Glutamatergic neuron (in vitro differentiated cells): ENCODE data around the gene HSD17B2. TPM values are rescaled to one million over a fixed set of nuclear protein-coding genes. Genes with fewer than 3 reads are reported as not detected.
A peak's percentile ranks its signal among the peaks of the same experiment; 100 is the strongest.

ENCODE experiments used
- DNase-seq: peaks from one replicate; pipeline ENCODE4 v3.0.0; 2022
- H3K27ac Mint-ChIP-seq: one replicate; pipeline ENCODE4 v1.8.0; 2020; ENCODE audit warnings: mild to moderate bottlenecking, mixed read lengths, inconsistent platforms; ENCODE audit not compliant: unreplicated experiment
- H3K27me3 Mint-ChIP-seq: one replicate; pipeline ENCODE4 v1.8.0; 2020; ENCODE audit warnings: mild to moderate bottlenecking, moderate library complexity, mixed read lengths, inconsistent platforms; ENCODE audit not compliant: unreplicated experiment
- H3K36me3 Mint-ChIP-seq: one replicate; pipeline ENCODE4 v1.8.0; 2020; ENCODE audit warnings: mild to moderate bottlenecking, mixed read lengths, inconsistent platforms; ENCODE audit not compliant: unreplicated experiment
- H3K4me1 Mint-ChIP-seq: one replicate; pipeline ENCODE4 v1.8.0; 2020; ENCODE audit warnings: mild to moderate bottlenecking, low read depth, mixed read lengths, inconsistent platforms; ENCODE audit not compliant: unreplicated experiment
- H3K4me3 Mint-ChIP-seq: one replicate; pipeline ENCODE4 v1.8.0; 2020; ENCODE audit warnings: mild to moderate bottlenecking, mixed read lengths, inconsistent platforms; ENCODE audit not compliant: unreplicated experiment
- H3K9me3 Mint-ChIP-seq: one replicate; pipeline ENCODE4 v1.8.0; 2020; ENCODE audit warnings: mild to moderate bottlenecking, moderate library complexity, mixed read lengths, inconsistent platforms; ENCODE audit not compliant: unreplicated experiment
- CTCF ChIP-seq: fragments of 200-600 bp; sonication (generic); IDR thresholded peaks from one replicate; pipeline ENCODE4 v1.5.0; 2021; ENCODE audit not compliant: partially characterized antibody, unreplicated experiment
- total RNA-seq: library from RNA; stranded (reverse); fragmentation: NEBNext Ultra II Directional; extraction: Animal tissue kit (Norgen Biotek cat#: 25700); gene quantifications from one replicate; pipeline ENCODE4 v1.2.1, GENCODE V29; 2021; ENCODE audit not compliant: unreplicated experiment

Gene HSD17B2
- total RNA-seq, 1 donor from 2014 or later, result not detected

GRCh38 chr16:82059161-82059982, 24.3 kb downstream of the HSD17B2 start:
- H3K27ac Mint-ChIP-seq, result no peak overlapping the region

GRCh38 chr16:82059983-82060421, 24.9 kb downstream of the HSD17B2 start:
- peaks cover 1% of the 10 kb centered on the region for H3K9me3 Mint-ChIP-seq
- DNase-seq, result no peak
- peaks cover 3% of the 10 kb centered on the region for H3K27me3 Mint-ChIP-seq
- no peak overlapping the region for H3K4me3 Mint-ChIP-seq
- H3K4me1 Mint-ChIP-seq, result no peaks in the 10 kb centered on the region
- H3K36me3 Mint-ChIP-seq, result no peaks in the 10 kb centered on the region
- no peak overlapping the region for H3K27ac Mint-ChIP-seq
- TF ChIP-seq CTCF, result no peak

More at GRCh38 chr16:82059161-82059982, 24.3 kb downstream of the HSD17B2 start:
- Mint-ChIP-seq H3K36me3 (no peaks in the 10 kb centered on the region), H3K27me3 (peaks cover 3% of the 10 kb centered on the region), H3K9me3 (peaks cover 1% of the 10 kb centered on the region), H3K4me3 (no peak overlapping the region), H3K4me1 (peaks cover 2% of the 10 kb centered on the region)
- DNase-seq, result no peak
- TF ChIP-seq CTCF, result no peak

DNA sequence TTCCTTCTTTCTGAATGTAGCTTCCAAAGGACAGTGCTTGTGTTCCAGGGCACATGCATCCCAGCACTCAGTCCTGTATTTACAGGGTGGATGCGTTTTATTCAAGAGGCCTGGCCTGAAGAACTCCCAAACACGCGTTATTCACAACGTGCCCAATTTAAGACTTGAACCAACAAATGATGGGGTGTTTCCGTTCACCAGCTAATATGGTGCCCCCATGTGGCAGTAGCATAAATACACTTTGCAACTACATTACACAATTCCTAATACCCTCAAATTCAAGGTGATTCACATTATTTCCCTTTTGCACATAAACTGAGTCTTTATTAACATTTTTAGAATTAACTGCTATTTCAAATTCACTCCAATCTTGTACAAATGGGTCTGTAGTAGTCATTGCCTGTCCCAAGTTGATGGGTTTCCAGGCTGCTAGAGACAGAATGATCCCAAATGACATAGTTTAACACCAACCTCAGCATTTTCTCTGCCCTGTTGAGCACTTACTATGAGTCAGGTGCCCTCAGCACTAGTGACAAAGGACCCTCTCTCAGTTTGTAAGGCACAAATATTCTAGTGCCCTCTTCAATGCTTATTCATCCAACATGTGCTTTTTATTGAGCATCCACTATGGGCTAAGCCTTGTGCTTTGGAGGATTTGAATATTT, 26.9 kb downstream of the HSD17B2 start:
- H3K36me3 Mint-ChIP-seq, result no peaks in the 10 kb centered on the region
- H3K4me3 Mint-ChIP-seq, result no peak overlapping the region
- no peak overlapping the region for H3K27ac Mint-ChIP-seq
- H3K9me3 Mint-ChIP-seq, result peaks cover 3% of the 10 kb centered on the region
- H3K27me3 Mint-ChIP-seq, result no peaks in the 10 kb centered on the region
- TF ChIP-seq CTCF, result peak; percentile 51
- no peak for DNase-seq
- H3K4me1 Mint-ChIP-seq, result no peaks in the 10 kb centered on the region

- no peak for DNase-seq
- Mint-ChIP-seq H3K9me3 (peaks cover 3% of the 10 kb centered on the region), H3K4me3 (no peak overlapping the region), H3K36me3 (no peaks in the 10 kb centered on the region), H3K27ac (no peak overlapping the region), H3K27me3 (no peaks in the 10 kb centered on the region), H3K4me1 (no peaks in the 10 kb centered on the region)
- no peak for TF ChIP-seq CTCF
Measured at GRCh38 chr16:82062645-82063058, 27.6 kb downstream of the HSD17B2 start.
